Stimulated activated CD4-positive, alpha-beta T cell treated with anti-CD3 and anti-CD28 coated beads, Interleukin-4, amount 100 ng/mL, for 48 hours (primary cell): Measurements from ENCODE around the gene NAGLU.

Source experiments
- DNase-seq, 2 donors: peaks; one replicate each; pipeline ENCODE4 v3.0.0-alpha.2; 2020; ENCODE audit warnings: low read depth in 2 of 2

Gene NAGLU

DNA sequence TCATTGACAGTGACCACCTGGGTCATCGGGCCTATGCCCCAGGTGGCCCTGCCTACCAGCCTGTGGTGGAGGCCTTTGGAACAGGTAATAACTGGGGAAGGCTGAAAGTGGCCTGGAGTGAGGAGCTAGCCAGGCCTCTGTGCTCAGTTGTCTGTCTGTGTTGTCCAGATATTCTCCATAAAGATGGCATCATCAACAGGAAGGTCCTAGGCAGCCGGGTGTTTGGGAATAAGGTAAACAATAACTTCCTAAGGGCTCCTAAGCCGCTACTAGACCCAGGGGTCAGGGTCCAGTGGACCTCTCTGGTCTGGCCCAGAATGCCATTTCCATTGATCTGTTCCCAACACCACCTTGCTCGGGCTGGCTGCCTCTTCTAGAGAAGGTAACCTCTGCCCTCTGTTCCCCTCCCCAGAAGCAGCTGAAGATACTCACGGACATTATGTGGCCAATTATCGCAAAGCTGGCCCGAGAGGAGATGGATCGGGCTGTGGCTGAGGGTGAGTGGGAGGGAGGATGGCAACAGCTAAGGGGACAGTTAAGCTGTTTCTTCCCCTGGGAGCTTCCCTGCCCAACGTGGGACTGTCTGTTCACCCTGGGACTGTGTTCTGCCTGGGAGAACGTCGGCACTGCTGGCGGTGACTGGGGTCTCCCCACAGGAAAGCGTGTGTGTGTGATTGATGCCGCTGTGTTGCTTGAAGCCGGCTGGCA, 28.9 kb downstream of the NAGLU start:
- no peak for DNase-seq

DNA sequence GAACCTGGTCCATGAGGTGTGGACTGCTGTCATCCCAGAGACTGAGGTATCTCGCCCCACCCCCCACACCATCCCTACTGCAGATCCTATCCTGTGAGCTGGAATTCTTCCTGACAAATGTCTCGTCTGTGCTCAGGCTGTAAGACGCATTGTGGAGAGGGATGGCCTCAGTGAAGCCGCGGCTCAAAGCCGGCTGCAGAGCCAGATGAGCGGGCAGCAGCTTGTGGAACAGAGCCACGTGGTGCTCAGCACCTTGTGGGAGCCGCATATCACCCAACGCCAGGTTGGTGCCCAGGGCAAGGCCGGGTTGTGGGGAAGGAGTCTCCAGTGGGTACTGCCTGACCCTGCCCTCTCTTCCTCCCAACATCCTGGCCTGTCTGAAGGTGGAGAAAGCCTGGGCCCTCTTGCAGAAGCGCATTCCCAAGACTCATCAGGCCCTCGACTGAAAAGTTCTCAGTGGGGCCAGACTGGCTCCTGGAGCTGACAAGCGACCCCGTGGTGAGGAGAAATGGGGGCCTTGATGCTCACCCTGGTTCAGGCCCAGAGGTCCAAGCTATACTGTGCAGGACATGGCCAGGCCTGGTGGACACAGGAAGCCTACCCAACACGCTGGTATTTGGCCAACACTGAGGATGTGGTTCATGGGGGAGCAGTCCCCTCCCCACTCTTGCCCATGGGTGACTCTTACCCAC, 29.6 kb downstream of the NAGLU start:
- DNase-seq = no peak

DNA sequence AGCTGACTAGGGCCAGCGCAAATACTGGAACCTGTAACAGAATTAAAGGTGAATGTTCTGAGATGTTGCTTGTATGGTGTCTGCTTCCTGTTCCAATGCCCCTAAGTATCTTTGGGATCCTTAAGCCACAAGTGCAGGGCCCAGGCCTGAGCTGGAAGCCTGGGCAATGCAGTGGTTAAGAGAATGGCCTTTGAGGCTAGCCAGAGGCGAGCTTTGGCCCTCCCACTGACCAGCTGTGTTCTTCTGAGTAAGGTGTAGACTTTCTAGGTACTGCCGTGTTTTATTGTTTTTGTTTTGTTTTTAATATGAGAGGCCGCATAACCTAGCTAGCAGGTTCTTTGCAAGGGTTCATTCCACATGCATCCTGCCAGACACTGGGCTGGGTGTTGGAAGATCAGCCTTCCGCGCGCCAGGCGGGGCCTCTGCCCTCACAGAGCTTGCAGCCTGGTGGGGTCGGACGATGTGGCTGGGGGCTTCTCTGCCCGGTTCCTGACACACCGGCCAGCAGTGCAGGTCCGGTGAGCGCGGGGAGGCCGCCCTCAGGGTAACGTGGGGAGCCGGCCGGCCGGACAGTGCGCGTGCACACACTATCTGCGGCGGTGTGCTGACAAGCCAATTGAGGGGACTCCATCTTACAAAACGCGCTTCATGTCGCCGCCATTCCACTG, 30.3 kb downstream of the NAGLU start:
- no peak for DNase-seq

DNA sequence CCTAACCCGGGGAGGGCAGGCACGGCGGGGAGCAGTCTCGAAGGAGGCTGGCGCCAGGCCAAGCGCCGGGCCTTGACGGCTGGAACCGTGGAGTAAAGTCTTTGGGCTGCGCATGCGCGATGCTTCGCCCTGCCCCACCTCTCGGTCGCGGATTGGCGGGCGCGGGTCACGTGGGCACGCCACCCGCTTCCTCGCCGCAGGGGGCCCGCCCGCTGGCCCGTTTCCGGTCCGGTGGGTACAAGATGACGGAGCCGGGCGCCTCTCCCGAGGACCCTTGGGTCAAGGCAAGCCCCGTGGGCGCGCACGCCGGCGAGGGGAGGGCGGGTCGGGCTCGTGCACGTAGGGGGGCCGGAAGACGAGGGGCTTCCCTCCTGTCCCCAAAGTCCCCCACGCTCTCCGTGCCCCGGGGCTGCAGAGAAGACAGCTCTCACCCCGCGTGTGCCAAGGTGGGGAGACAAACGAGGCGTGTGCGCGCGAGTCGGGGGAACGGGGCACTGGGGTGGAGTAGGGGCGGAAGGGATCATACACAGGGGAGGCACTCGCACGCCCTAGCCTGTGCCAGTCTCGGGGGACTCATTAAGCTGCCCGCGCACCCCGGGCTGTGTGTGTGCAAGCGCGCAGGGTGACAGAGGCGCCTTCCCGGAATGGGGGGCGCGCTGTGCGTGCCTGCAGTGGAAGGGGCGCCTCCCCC, 31.0 kb downstream of the NAGLU start, which contains the start of gene MLX:
MLX (plus strand) TSS at position 218 of the 691 bp plus-strand sequence; CDS start at position 243, 25 bp downstream.
- DNase-seq = peak; percentile 88 to 90

DNA sequence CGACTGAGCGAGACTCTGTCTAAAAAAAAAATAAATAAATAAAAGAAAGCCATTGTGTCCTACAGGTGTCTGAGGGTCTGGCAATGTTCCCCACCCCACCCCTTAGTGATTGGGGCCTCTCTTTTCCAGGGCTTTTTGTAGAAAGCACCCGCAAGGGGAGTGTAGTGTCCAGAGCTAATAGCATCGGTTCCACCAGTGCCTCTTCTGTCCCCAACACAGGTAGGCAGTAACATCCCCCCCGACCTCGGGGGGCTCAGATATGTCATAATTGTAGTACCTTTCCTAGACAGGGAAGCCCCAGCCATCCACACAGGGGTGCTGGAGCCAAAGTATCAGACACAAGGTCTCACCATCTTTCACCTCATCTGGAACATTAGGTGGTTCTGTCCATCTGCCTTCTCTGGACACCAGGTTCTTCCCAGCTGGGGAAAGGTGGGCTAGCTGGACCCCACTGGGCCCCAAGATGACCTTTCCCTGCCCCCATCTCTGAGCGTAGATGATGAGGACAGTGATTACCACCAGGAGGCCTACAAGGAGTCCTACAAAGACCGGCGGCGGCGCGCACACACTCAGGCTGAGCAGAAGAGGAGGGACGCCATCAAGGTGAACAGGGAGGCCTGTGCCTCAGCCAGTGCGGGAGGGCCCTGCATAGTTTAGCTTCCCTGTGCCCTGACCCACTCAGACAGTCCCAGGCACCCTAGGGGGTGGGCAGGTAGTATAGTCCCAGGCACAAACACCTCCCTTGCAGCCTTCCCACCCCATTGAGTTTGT, 32.5 kb downstream of the NAGLU start:
- no peak for DNase-seq

DNA sequence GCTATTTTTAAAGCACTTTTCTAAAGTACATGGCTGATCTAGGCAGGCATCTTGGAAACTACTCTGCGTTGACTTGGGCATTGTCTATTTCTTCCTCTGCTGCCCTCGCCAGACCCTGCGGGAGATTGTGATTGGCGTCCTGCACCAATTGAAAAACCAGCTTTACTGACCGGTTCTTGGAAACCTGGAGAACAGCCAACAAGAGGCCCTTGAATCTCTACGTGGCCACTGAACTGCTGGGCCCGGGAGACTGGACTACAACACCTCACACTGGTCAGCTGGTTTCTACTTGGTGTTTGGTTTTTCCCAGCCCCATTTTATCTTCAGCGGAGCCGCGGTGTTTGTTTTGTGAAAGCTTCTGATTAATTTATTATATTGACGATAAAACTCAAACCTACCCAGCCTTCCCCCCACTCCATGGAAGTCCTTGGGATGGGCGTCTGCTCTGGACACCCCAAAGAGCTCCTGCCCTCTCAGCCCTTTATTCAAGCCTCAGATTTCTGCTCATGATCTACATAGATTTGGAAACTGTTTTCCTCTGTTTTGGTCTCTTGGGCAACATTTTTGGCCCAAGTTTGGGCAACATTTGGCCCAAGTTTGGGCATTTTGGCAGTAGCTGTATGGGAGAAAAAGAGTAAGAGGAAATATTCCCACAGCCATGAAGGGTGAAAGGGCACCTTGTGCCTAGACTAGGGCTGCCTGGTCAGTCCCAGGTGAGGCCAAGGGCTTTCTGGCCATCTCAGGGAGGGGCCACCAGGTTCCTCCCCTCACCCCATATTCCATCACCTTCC, 35.6 kb downstream of the NAGLU start:
- no peak for DNase-seq

DNA sequence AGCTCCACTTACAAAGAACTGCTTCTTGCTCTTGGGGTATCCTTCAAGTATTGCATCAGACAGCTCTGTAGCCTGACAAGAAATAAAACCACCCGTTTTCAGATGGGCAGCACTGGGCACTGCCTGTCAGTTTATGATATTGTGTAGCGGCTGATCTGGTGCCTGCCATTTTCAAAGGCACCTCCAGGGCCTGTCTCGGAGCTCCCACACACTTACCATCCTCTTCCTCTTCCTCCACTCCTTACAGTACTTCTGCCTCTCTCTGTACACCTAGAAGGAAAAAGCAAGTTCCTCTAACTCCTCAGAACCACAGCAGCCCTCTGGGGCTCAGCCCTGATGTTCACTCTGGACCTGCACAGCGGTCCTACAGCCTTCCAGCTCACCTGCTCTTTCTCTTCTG, 37.1 kb downstream of the NAGLU start:
- DNase-seq = no peak

DNA sequence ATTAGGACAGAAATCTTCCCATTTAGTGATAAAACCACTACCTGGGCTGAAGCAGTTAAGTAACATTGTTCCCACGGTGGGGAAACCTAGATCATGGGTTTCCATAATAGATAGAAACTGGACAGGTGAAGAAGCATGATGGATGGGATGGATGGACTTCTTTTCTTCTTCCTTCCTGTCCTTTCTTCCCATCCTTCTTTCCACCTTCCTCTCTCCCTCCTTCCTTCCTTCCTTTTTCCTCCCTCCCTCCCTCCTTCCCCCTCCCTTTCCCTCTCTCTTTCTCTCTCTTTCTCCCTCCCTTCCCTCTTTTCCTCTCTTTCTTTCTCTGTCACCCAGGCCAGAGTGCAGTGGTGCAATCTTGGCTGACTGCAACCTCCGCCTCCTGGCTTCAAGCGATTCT, 38.4 kb downstream of the NAGLU start:
- no peak for DNase-seq

DNA sequence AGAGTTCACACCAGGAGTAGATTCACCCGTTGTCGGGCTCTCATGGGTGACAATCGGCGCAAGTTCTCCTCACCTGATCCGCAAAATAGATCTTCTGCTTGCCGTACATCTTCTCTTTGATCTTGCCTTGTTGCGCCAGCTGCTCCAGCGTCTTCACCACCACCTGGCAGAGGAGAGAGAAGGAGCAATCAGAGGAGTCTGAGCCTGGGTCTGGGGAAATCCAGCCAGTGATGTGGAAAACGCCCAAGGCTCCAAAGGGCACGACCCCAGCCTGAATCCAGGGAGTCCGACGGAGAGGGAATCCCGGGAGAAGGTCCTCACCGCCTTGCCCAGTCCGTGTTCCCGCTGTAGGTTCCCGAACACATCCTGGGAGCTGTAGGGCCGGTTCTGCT, 41.1 kb downstream of the NAGLU start:
- DNase-seq = no peak

DNA sequence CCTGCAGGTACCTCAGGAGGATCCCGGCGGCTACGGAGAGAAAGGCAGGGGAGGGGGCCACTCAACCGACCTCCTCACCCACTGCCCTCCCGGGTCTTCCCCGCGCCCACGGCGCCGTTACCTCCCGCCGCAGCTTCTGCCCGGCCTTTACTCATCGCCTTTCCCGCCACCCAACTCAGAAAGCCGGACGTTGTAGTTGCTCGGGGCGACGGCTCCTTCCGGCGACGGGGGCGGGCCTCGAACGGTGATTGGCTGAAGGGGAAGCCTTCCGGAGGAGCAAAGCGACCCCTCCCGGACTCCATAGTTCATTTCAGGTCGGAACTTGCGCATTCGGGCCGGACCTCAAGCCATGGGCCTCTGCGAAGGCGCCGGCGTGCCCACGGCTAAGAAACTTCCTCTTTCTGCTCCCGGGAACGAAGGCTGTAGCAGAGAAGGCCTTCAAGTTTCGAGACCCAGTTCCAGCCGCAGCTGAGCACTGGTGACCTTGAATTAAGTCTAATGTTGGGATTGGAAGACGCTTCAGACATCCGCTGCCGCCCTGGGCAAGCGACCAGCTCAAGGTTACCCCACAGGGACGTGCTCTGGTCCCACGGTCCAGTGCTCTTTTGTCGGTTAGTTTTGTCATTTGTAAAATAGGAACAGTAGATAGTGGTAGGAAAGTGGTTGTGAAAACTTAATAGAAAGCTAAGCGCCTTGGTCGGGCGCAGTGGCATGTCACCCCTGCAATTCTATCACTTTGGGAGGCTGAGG, 41.7 kb downstream of the NAGLU start, which contains the start of gene PSMC3IP:
PSMC3IP (minus strand) TSS at position 198 of the 750 bp plus-strand sequence; CDS start at position 155, 43 bp downstream.
- DNase-seq = peak; percentile 91 to 95

DNA sequence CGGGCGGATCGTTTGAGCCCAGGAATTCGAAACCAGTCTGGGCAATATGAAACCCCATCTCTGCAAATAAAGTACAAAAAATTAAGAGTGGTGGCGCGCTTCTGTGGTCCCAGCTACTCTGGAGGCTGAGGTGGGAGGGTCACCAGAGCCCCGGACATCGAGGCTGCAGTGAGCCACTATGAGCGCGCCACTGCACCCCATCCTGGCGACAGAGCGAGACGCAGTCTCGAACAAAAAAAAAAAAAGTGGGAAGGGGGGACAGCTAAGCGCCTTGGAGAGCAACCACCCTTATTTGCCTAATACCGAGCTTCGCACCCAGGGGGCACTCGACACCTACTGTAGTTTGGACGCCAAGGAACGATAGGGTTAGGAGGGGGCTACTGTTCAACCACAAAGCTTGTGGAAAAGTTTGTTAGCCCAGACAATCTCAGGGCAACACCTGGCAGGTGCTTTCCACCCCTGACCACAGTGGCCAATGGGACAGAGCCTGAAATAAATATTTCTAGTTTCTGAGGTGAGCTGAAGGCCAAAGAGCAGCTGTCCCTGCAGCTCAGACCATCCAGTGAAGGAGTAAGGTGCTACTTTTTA, 42.3 kb downstream of the NAGLU start:
- peak; percentile 63 to 67 for DNase-seq

DNA sequence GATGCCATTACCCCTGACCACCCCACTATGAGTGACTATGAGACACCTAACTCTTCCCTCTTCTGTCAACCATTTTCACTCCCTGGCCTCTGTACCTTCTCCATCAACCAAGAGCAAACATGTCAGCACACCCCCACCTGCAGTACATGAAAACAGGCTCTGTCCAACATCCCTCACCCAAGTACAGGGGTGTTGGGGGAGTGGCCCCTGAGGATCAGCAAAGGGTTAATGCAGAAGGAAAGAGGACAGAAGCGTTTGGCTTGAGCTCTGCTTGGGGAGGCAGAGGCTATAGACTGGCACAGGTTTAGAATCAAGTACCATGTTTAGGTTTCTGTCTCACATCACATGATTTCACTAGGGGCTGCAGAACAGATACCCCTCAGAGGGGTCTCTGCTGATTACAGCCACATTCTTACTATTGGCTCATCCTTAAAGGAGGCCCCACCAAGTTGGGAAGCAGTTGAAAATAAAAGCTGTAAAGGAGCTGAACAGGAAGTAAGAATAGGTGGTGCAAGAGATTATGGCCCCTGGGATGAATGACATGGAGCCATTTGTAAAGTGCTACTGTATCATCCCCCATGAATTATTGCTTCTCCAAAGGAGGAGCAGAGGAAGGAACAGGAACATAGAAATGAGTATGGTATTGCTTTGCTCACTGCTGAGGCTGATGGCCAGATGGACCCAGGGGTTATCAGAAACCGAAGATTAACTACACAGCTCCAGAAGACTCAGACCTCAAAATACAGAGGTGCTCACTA, 43.9 kb downstream of the NAGLU start:
- DNase-seq = no peak

DNA sequence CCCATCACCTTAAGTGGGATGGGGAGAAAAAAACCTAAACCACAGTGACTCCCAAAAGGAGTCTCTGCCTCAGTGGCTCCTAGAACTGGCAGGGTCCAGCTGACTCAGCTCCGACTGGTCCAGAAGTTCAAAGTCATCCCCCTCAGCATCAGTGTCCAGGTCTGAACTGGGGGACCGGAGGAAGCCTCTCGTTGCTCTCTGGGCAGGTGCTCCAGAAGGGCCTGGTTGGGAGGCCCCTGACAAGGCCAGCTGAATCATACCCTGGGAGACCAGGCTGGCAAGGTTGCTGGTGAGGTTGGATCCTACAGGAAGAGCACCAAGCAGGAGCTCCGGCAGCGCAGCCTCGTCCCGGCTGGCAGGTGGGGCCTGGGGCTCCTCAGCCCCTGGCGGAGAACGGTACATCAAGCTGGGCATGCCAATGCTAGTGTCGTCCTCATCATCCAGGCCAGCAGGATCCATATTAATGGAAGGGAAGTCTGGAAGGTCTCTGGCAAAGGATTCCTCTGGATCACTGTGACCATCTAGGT, 45.8 kb downstream of the NAGLU start:
- no peak for DNase-seq

DNA sequence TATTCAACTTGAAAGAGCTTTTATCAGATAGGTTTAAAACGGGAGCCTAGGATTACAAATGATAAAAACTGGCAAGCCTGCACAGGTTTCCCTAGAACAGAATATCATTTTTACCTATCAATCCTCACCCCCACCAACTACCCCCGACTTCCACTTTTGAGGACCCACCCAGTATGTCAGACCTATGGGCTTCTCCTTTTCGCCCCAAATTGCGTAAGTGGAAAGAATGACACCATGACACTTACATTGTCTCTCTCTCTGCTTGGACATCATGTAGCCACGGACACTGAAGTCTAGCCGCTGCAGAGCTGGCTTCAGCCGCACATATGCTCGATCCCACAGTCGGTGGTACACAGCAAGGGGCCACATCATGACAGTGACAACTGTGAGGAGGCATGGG, 48.8 kb downstream of the NAGLU start:
- DNase-seq = no peak

DNA sequence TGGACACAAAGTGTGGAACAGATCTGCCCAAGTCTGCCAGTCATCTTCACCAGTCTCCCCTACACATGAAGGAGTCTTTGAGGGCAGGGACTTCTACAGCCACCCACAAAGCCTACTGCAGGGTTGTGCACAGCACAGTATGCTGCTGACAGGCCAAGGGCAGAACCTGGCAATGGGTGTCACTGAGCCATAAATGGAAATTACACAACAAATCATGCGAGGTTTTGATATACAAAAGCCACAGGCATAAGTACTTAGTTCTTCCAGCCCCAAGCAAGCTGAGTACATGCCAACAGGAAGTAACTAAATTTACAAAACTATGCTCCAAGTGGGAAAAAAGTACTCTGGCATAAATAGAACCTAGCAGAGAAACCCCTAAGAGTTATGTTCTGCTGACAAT, 49.3 kb downstream of the NAGLU start:
- DNase-seq = no peak

DNA sequence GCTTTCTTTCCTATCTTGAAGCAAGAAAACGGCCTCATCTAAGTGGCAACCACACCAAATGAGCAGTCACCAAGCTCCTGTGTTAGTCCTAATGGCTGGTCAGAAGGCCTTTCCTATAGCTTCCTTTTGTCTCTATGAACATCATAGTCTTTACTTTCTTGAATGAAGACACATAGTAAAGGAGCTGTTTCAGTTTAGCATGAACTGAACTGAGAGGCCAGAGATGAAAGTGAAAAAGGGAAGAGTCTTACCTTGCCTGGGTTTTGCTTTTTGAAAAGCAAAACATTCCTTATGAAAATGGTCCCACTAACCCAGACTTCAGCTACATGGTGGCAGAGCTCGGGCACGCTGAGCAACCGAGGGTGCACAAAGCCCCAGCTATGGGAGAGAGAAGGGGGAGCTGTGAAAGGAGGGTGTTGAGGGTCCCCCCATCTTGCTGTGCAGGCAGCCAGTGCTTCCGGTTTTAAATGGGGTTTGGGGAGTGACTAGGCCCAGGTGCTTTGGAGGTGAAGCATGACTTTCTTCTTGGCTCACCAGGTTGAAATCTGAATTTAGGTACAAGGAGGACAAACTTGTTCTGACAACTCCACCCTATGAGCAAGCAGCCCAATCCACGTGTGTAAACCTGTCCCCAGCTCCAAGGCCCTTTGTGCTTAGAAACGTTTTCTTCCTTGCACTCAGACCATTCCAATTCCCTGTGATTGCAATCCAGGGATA, 50.6 kb downstream of the NAGLU start:
- DNase-seq = no peak

DNA sequence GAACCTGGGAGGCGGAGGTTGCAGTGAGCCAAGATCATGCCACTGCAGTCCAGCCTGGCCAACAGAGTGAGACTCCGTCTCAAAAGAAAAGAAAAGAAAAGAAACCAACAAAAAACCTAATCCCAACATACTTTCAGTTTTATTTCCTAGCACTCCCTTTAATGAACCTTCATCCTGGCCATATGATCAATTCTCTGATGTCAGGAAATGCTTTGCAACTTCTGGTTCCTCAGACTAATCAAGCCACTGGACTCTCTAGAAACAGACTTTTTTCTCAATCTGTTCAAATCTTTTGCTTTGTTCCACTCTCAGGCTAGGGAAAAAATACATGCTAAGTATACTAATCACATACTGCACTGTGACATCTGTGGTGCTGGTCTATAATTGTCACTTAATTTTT, 54.8 kb downstream of the NAGLU start:
- no peak for DNase-seq

DNA sequence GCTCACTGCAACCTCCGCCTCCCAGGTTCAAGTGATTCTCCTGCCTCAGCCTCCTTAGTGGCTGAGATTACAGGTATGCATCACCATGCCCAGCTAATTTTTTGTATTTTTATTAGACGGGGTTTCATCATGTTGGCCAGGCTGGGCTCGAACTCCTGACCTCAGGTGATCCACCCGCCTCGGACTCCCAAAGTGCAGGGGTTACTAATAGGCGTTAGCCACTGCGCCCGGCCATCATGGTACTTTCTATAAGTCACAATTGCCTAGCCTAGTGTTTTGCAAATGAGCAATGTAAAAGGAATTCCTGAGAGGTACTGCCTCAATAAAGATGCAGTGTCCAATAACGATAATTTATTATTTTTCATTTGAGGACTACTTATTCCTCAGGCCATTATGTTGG, 55.4 kb downstream of the NAGLU start:
- no peak for DNase-seq
